Activated B cell treated with CpG ODN at 0.5 μM for 24 hours (primary cell): ENCODE data around the gene HPGD. TPM values are rescaled to one million over a fixed set of nuclear protein-coding genes. Genes with fewer than 3 reads are reported as not detected.

ENCODE experiments used
- ATAC-seq: fragments of 200-7000 bp; cut with Tn5 transposase; one replicate; pipeline ENCODE4 v1.10.0; 2021; ENCODE audit warnings: low read depth, mild to moderate bottlenecking, moderate library complexity
- CTCF ChIA-PET: fragments of 350-600 bp; sonication (Branson Sonifier 250); formaldehyde crosslinking; loops from one replicate; lab custom pipeline; 2021; ENCODE audit warnings: antibody characterized with exemption; lab: Charles Lee
- POLR2A ChIA-PET: fragments of 350-600 bp; sonication (Branson Sonifier 250); formaldehyde crosslinking; loops from one replicate; lab custom pipeline; 2021; ENCODE audit warnings: antibody characterized with exemption; lab: Charles Lee
- DNase-seq: peaks from one replicate; pipeline ENCODE4 v3.0.0; 2022
- H3K27ac Mint-ChIP-seq: one replicate; pipeline ENCODE4 v1.8.0; 2020; ENCODE audit warnings: mixed read lengths
- H3K27me3 Mint-ChIP-seq: one replicate; pipeline ENCODE4 v1.8.0; 2021; ENCODE audit warnings: mixed read lengths
- H3K36me3 Mint-ChIP-seq: one replicate; pipeline ENCODE4 v1.8.0; 2021; ENCODE audit warnings: low read depth, mixed read lengths
- H3K4me1 Mint-ChIP-seq: one replicate; pipeline ENCODE4 v1.8.0; 2021; ENCODE audit warnings: mixed read lengths
- H3K4me3 Mint-ChIP-seq: one replicate; pipeline ENCODE4 v1.8.0; 2020; ENCODE audit warnings: mild to moderate bottlenecking, mixed read lengths
- H3K9me3 Mint-ChIP-seq: one replicate; pipeline ENCODE4 v1.8.0; 2020; ENCODE audit warnings: mixed read lengths
- CTCF ChIP-seq: fragments of 200-600 bp; IDR thresholded peaks from one replicate; pipeline ENCODE4 v1.8.0; 2022; ENCODE audit warnings: antibody characterized with exemption, mild to moderate bottlenecking
- intact Hi-C: fragments of 100-400 bp; cut with micrococcal nuclease; formaldehyde crosslinking; loops from one replicate; pipeline ENCODE4 v1.15.1; 2024
- total RNA-seq: library from RNA; stranded (reverse); gene quantifications from 2 replicates; pipeline ENCODE4 v1.2.3, GENCODE V29; 2022

HPGD gene
- total RNA-seq, 1 donor from 2014 or later: not detected

GRCh38 chr4:174451718-174452296, 70.5 kb downstream of the HPGD start:
- Mint-ChIP-seq H3K4me3 (no peak overlapping the region), H3K27me3 (no peaks in the 10 kb centered on the region), H3K9me3 (no peaks in the 10 kb centered on the region), H3K4me1 (no peaks in the 10 kb centered on the region), H3K27ac (no peak overlapping the region), H3K36me3 (no peaks in the 10 kb centered on the region)
- no peak for ATAC-seq
- no peak for DNase-seq
- ChIA-PET POLR2A (no interaction called here), CTCF (no interaction called here)
- intact Hi-C loops: no loop called here
- no peak for TF ChIP-seq CTCF

- Mint-ChIP-seq H3K4me3 (no peak overlapping the region), H3K9me3 (no peaks in the 10 kb centered on the region), H3K27ac (no peak overlapping the region), H3K27me3 (no peaks in the 10 kb centered on the region), H3K4me1 (no peaks in the 10 kb centered on the region), H3K36me3 (no peaks in the 10 kb centered on the region)
- ChIA-PET POLR2A (no interaction called here), CTCF (no interaction called here)
- DNase-seq: no peak
- no peak for ATAC-seq
- intact Hi-C loops: no loop called here
- TF ChIP-seq CTCF: no peak
Measured at GRCh38 chr4:174450786-174451125, 71.5 kb downstream of the HPGD start.

GRCh38 chr4:174449944-174450785, 72.1 kb downstream of the HPGD start:
- ChIA-PET POLR2A (no interaction called here), CTCF (no interaction called here)
- no peak for DNase-seq
- Mint-ChIP-seq H3K9me3 (no peaks in the 10 kb centered on the region), H3K36me3 (no peaks in the 10 kb centered on the region), H3K4me1 (no peaks in the 10 kb centered on the region), H3K4me3 (no peak overlapping the region), H3K27ac (no peak overlapping the region), H3K27me3 (no peaks in the 10 kb centered on the region)
- intact Hi-C loops: no loop called here
- no peak for ATAC-seq
- TF ChIP-seq CTCF: no peak

GRCh38 chr4:174449152-174449551, 73.1 kb downstream of the HPGD start:
- ChIA-PET POLR2A (no interaction called here), CTCF (no interaction called here)
- DNase-seq: no peak
- H3K27ac Mint-ChIP-seq: no peak overlapping the region
- no peaks in the 10 kb centered on the region for H3K36me3 Mint-ChIP-seq
- intact Hi-C loops: no loop called here
- H3K4me1 Mint-ChIP-seq: no peaks in the 10 kb centered on the region
- no peaks in the 10 kb centered on the region for H3K27me3 Mint-ChIP-seq
- H3K9me3 Mint-ChIP-seq: no peaks in the 10 kb centered on the region
- ATAC-seq: no peak
- H3K4me3 Mint-ChIP-seq: no peak overlapping the region
- TF ChIP-seq CTCF: no peak

GRCh38 chr4:174444390-174444789, 77.9 kb downstream of the HPGD start:
- ATAC-seq: no peak
- ChIA-PET POLR2A (no interaction called here), CTCF (no interaction called here)
- no peak overlapping the region for H3K27ac Mint-ChIP-seq
- H3K36me3 Mint-ChIP-seq: no peaks in the 10 kb centered on the region
- no peaks in the 10 kb centered on the region for H3K27me3 Mint-ChIP-seq
- TF ChIP-seq CTCF: no peak
- DNase-seq: no peak
- H3K9me3 Mint-ChIP-seq: peaks cover 5% of the 10 kb centered on the region
- intact Hi-C loops: no loop called here
- H3K4me1 Mint-ChIP-seq: no peaks in the 10 kb centered on the region
- H3K4me3 Mint-ChIP-seq: no peak overlapping the region

Other genes starting within 250 kb of the HPGD start
- 15.8 and 17.8 TPM in 2 replicates for gene FBXO8, start 238.8 kb downstream of the HPGD start, total RNA-seq
- 15.0 and 18.3 TPM in 2 replicates for gene CEP44, start 238.6 kb downstream of the HPGD start, total RNA-seq